ENCODE measurements around the gene KRR1. TPM values are rescaled to one million over a fixed set of nuclear protein-coding genes. Genes with fewer than 3 reads are reported as not detected.
A peak's percentile ranks its signal among the peaks of the same experiment; 100 is the strongest.
"Not testable (repeated sequence)": the region's sequence is repeated elsewhere in the genome, so short reads cannot be mapped to it uniquely, and the experiment has no call there.

The KRR1 gene
- total RNA-seq, 1 donor from 2014 or later, result 37.9 TPM

- no peak for DNase-seq
Measured at GRCh38 chr12:75525263-75525662, 13.9 kb upstream of the KRR1 start.

GRCh38 chr12:75522124-75522523 lies 10.7 kb upstream of the KRR1 start:
- DNase-seq, result not testable (repeated sequence)

DNA sequence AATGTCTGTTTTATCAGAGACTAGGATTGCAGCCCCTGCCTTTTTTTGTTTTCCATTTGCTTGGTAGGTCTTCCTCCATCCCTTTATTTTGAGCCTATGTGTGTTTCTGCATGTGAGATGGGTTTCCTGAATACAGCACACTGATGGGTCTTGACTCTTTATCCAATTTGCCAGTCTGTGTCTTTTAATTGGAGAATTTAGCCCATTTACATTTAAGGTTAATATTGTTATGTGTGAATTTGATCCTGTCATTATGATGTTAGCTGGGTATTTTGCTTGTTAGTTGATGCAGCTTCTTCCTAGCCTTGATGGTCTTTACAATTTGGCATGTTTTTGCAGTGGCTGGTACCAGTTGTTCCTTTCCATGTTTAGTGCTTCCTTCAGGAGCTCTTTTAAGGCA lies 9.8 kb upstream of the KRR1 start:
- DNase-seq, result not testable (repeated sequence)

DNA sequence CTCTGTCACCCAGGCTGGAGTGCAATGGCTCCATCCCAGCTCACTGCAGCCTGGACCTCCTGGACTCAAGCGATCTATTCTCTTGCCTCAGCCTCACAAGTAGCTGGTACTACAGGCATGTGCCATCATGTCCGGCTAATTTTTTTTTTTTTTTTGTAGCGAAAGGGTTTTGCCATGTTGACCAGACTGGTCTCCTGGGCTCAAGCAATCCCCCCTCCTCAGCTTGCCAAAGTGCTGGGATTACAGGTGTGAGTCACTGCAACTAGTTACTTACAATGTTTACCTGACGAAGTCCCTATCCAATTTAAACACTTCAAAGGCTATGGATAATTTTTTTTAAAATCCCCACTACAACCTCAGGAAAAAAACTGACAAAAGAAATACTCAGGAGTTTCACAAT lies 1.8 kb downstream of the KRR1 start:
- no peak for DNase-seq

DNA sequence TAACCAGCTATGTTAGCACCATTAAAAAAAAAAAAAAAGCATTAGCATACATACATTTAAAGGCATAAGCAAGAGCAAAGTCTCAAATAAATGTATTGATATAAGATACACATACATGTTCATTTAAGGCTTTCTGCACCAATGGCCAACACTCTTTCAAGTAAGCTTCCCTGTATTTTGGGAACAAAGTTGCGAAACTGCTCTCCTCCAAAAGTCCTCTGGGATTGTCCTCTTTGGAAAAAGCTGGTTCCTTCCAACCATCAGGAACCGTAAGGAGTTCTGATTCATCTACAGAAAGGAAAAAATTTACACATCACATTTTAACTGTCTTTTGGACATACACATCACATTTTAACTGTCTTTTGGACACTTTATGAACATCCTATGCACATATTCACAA lies 3.2 kb downstream of the KRR1 start:
- no peak for DNase-seq

DNA sequence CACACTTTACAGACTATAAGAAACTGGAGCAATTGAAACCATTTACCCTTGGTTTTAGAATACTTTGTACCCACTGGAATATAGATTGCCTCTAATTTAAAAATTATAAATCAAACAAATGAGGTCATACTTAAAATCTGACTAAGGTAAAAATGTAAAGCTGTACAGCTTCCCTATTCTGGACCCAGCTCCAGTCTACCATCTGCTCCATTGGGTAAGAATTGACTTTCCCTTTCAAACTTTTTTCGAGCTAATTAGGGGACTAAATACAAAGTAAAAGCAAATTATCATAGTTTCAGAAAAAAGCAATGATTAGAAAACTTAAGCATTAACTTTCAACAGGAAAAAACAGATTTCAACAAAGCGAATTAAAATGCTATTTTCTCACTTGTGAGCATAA lies 4.3 kb downstream of the KRR1 start:
- DNase-seq, result no peak

DNA sequence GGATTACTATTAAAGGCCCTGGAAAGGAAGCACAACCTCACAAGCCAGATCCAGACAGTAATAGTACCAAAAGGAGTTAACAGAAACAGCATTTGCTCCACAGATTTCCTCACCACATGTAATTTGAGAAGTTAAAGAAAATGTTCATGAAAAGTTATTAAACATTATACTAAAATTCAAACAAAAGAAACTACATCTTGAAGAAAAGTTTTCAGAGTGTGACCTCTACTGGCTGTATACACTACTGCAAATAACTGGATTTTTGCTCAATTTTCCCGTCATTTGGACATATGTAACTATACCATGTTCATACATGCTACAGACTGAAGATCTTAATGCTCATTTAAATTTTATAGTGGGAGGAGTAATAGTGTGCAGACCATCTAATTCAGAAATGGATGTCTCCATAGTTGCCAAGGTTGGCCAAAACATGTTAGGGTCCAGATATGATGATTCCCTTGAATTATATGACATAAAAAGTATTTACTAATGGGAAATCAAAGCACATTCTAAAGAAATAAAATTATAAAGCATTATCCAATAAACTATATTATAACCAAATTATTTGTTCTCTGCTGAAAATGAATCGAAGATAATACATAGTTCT lies 5.6 kb downstream of the KRR1 start:
- peak; percentile 50 for DNase-seq

DNA sequence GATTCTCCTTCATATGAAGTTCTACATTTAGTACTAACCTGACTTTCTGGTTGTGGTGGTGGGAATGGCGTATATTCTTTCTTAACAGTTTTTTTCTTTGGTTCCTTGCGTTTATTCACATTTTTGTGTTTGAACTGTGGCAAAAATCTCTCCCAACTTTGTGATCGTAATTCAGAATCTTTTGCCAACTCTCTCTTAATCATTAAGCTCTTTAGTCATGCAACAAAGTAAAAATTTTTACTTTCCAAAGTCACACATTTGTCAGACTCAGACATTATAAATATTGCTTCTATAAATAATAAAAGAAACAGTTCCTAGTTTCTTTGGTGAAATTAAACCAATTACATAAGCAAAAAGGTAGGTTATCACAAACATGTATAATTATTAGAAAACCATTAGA lies 7.5 kb downstream of the KRR1 start:
- DNase-seq, result no peak

- DNase-seq, result no peak
Measured at GRCh38 chr12:75503459-75503858, 8.0 kb downstream of the KRR1 start.

DNA sequence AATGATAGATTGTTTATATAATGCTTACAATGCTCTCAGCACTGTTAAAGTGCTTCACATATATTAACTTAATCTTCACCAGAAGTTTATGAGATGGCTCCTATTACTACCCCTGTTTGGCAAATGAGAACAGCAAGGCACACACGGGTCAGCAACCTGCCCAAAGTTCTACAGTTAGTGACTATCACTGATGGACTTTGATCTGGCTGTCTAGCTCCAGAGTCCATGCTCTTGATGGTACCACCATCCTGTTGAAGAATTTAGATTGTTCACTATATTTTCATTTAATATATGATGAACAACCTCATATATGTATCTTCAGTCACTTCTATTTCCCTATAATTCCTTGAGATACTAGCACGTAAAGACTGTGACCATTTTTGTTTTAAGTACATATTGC lies 20.2 kb downstream of the KRR1 start:
- no peak for DNase-seq

GRCh38 chr12:75489613-75490210 lies 21.7 kb downstream of the KRR1 start:
- DNase-seq, result no peak

DNA sequence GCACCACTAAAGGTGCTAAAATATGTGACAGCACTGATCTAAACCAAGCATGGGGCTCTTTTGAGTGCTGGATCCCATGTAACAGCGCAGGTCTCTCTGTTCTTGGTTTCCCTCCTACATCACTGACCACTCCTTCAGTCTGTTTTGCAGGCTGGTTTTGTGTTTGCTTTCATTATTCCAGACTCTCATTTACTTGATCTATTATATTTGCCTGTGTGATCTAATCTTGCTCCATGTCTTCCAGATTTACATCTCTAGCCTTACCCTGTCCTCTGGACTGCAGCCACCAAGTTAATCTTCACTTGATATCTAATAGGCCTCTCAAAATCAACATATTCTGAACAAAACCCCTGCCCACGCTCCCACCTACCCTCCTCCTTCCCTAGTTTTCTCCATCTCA lies 22.2 kb downstream of the KRR1 start:
- no peak for DNase-seq

- DNase-seq, result no peak
Measured at GRCh38 chr12:75488553-75488952, 22.9 kb downstream of the KRR1 start.

DNA sequence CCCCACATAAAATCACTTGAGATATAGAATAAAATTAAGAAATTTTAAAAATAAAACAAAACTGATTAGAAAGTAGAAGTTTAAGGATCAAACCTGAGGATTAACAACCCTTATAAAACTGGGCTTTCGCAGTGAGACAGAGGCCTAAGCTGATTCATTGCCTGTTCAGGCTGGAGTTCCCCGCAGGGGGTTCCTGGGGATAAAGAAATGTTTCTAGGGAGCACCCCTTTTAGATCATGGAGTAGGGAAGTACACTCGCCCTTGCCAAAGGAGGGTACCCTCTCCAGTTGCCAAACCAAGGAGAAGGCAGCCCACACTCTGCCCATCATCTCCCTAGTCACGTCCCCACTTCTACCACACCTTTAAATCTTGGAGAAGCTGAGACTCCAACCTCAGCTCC lies 24.1 kb downstream of the KRR1 start:
- DNase-seq, result no peak

DNA sequence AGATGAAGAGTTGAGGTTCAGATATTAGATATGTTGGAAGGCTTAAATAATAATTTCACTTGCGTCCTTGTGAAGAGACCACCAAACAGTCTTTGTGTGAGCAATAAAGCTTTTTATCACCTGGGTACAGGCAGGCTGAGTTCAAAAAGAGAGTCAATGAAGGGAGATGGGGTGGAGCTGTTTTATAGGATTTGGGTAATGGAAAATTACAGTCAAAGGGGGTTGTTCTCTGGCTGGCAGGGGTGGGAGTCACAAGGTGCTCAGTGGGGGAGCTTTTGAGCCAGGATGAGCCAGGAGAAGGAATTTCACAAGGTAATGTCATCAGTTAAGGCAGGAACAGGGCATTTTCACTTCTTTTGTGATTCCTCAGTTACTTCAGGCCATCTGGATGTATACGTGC lies 27.0 kb downstream of the KRR1 start:
- not testable (repeated sequence) for DNase-seq

DNA sequence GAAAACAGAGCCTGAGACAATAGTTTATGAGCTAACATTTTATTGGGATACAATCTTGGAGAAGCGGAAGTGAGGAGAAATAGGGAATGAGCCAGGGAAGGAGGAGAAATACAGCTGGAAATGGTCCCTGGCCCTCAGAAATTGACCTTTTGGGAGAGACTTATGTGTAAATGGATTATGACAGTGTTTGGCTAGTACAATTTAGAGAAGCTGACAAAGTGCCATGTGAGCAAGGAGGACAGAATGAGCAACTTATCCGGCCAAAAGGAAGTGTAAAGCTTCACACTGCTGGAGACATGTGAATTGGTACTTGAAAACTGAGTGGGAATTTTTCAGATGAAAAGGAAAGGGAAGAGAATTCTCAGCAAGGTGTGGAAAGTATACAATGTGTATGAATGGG lies 28.0 kb downstream of the KRR1 start:
- no peak for DNase-seq

- no peak for DNase-seq
Measured at GRCh38 chr12:75482646-75483045, 28.8 kb downstream of the KRR1 start.

- no peak for DNase-seq
Measured at GRCh38 chr12:75481774-75482173, 29.6 kb downstream of the KRR1 start.

DNA sequence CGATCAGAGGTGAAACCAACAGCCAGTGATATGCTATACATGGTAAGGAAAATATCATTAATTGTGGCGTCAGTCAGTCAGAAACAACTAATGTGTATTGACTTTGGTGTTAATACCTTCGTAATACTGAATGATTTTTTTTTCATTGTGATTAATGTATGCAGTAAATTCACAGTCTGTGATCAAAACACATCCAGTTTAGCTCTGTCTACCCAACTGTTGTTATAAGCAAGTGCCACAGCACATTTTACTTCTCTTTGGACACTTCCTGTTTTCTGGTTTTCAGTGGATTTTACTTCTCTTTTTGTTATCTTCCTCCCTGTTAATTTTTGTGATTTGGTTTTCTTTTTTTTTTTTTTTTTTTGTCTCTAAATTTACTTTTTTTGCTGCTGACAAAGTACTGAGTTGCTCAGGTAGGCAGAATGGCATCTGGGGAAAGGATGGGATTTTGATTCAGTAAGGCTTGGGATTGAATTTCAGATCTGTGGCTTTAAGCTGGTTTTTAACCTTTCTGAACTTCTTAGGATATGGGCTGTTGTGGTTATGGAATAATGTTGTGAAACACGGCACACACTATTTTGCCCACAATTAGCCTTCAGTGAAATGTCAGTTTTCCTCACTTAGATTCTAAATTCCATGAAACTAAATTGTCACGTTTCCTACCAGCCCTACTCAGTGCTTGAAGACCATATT lies 30.2 kb downstream of the KRR1 start:
- DNase-seq, result no peak

GRCh38 chr12:75480469-75480949 lies 30.9 kb downstream of the KRR1 start, which contains the start of gene GLIPR1:
Gene GLIPR1 (plus strand): TSS chr12:75480755. CDS start chr12:75480881, 126 bp downstream.
- no peak for DNase-seq

DNA sequence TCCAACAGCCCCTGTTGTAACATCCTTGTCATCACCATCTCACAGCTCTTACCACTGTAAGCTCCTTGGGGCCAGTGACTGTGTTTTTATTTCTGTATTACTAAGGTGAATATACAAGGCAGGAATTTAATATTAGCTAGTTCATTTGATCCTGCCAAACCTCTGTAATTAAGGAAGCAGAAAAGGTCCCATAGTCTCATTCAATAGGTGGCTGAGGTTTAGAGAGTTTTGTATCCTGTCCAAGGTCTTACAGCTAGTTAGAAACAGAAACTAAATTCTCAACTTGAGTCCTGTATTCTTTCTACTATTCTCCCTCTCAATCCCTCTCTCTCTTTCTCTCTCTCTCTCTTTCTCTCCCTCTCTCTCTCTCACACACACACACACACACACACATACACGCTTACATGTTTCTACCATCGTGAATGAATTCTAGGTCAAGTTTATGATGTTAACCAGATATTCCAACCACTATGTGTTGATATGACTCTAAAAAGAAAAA lies 31.4 kb downstream of the KRR1 start:
- DNase-seq, result no peak

DNA sequence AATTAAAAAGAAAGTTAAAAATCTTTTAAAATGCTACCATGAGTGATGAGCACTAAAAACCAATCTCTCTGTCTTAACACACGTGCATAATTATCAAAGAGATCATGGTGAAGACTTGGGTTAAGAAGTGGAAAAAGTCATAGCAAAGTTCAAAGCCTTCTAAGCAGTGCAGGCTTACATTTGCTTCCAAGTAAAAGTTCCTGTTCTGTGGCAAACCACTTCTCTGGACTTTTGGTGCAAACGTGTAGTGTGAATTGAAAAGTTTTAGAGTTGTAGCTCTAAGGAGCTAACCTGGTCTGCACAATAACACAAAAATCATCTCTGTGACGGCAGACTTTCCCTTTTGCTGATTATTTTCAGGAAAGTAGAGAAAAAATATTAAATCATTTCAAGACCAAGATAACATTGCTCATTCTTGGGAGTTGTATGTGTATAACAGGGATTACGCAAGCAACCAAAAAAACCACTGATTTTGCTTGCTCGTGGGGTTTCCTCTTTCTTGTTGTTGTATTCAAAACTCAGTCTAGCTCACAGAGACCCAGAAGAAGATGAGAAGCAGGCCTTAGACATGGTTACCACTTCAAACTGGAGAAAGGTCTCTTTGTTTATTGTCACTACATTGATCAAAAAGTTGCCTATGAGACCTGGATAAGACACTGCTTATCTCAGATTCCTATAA lies 33.2 kb downstream of the KRR1 start:
- DNase-seq, result no peak

GRCh38 chr12:75477137-75477536 lies 34.3 kb downstream of the KRR1 start:
- DNase-seq, result no peak

Data from skin of body (tissue), 2 donors.